NCI-H460 (cell line): Measurements from ENCODE around the gene IFNAR1. TPM values are rescaled to one million over a fixed set of nuclear protein-coding genes. Genes with fewer than 3 reads are reported as not detected.
A peak's percentile ranks its signal among the peaks of the same experiment; 100 is the strongest.

Experiments used
- DNase-seq: peaks from one replicate; pipeline ENCODE4 v3.0.0-alpha.2; 2016; ENCODE audit warnings: low read depth; ENCODE audit errors: extremely low read depth
- total RNA-seq: library from RNA; depleted of rRNA; stranded (reverse); fragments of >200 nt; shearing (Covaris generic); gene quantifications from 2 replicates; pipeline ENCODE4 v1.2.3, GENCODE V29; 2014; rRNA removed

IFNAR1 gene
- total RNA-seq, 1 experiment from 2014 or later = 11.0 TPM

GRCh38 chr21:33396951-33397350 is 72.2 kb downstream of the IFNAR1 start:
- no peak for DNase-seq

- DNase-seq = no peak
Observed at GRCh38 chr21:33397717-33398116, 72.9 kb downstream of the IFNAR1 start.

DNA sequence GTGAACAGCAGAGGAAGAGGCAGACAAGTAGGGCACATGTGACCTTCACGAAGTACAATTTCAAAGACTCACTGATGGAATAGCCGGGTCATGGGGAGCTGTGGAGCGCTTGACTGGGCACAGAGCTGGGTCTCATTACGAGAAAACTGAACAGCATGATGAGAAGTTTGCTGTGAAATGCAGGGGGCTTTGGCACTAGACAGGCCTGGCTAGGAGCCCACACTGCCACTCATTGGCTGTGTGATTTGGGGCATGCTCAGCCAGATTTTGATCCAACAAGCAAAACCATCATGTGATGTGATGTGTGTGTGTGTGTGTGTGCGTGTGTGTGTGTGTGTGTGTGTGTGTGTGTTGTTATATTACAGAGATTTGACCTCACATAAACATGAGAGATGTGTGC is 73.6 kb downstream of the IFNAR1 start:
- no peak for DNase-seq

- no peak for DNase-seq
Observed at GRCh38 chr21:33401630-33401992, 76.8 kb downstream of the IFNAR1 start.

DNA sequence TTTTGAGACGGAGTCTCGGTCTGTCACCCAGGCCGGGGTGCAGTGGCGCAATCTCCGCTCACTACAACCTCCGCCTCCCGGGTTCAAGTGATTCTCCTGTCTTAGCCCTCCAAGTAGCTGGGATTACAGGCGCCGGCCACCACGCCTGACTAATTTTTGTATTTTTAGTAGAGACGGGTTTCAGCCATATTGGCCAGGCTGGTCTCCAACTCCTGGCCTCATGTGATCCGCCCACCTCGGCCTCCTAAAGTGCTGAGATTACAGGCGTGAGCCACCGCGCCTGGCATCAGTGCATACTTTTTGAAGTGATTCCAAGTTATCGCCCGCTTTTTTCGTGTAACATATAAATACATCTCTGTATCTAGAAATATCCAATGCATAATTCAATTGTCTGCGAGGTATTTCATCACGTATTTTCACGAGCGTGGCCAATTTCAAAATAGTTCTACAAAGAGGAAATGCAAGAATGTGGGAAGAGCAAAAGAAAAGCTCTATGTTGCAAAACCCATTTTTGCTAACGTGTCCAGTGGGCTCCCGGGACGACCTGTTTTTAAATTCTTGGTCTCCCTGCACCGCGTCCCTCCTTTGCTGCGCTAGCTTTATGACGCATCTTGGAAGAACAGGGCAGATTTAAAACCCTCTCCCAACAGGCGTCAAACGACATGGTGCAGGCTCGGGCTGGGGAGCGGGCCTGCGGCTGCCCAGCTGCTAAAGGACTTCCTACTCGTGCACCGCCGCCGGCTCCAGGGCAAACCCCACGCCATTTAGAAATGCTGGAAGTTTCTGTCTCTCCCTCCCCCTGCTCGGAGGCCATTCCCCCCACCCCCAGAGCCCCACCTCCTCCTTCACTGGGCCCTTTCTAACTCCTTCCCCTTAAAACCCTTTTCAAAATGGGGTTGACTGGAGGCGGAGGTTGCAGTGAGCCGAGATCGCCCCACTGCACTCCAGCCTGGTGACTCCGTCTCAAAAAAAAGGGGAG is 77.5 kb downstream of the IFNAR1 start:
- no peak for DNase-seq

- no peak for DNase-seq
Observed at GRCh38 chr21:33403128-33403785, 78.5 kb downstream of the IFNAR1 start, which contains the start of gene IFNGR2. Gene IFNGR2, plus strand, starts transcription at chr21:33403413. Its CDS starts 131 bp downstream, at chr21:33403544.

DNA sequence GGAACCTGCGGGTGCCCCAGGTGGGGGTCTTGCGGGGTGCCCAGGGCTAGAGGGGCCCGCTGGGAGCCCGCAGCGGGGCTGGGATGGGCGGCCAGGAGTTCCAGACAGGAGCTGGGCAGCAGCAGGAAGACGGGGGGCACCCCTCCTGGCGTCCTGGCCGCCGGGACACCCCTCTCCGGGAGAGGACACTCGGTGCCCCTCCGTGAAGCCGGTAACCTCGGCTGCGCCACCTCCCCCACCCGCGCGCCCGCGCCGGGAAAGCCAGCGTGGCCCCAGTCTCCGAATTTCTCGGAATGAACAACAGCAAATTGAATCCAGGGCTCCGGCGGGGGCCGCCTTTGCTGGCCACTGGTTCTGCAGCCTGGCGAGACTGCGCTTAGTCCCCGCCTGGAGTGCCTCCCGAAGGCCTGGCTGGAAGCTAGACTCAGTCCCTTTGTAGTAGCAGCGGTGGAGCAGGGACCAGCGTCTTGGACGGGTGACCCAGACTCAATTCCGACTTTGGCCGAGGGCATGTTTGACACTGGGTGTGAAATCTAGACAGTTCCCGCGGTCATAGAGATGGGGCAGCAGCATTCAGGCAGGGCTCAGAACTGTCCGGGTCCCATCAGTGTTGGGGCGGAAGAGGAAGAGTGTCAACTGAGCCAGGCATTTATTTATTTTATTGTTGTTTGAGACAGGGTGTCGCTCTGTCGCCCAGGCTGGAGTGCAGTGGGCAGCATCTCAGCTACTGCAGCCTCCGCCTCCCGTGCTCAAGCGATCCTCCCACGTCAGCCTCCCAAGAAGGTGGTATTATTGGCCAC is 79.2 kb downstream of the IFNAR1 start:
- DNase-seq = peak; percentile 25

DNA sequence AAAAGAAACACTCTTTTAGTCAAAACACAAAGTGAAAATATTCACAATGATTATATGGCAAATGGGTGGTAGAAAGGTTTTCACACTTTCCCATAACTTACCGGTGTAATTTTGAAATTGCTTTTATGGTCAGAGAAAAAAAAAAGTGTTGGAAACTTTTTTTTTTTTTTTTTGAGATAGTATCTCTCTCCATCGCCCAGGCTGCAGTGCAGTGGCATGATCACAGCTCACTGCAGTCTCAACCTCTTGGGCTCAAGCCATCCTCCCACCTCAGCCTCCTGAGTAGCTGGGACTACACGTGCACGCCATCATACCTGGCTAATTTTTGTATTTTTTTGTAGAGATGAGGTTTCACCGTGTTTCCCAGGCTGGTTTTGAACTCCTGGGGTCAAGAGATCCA is 81.7 kb downstream of the IFNAR1 start:
- no peak for DNase-seq

Other genes starting within 250 kb of the IFNAR1 start
- 1.8 and 3.3 TPM in 2 replicates for gene IFNAR2, start 95.0 kb upstream of the IFNAR1 start, total RNA-seq
- 25.4 and 28.2 TPM in 2 replicates for gene IL10RB, start 58.6 kb upstream of the IFNAR1 start, total RNA-seq
- 67.4 and 68.9 TPM in 2 replicates for gene IFNGR2, start 78.4 kb downstream of the IFNAR1 start, total RNA-seq
- 10.3 and 11.0 TPM in 2 replicates for gene TMEM50B, start 155.0 kb downstream of the IFNAR1 start, total RNA-seq
- gene DNAJC28, start 166.7 kb downstream of the IFNAR1 start, total RNA-seq = 0.61 and 0.74 TPM in 2 replicates
- 112 and 135 TPM in 2 replicates for gene GART, start 217.1 kb downstream of the IFNAR1 start, total RNA-seq
- 68.1 and 76.1 TPM in 2 replicates for gene SON, start 218.1 kb downstream of the IFNAR1 start, total RNA-seq